A549 treated with Hydrocortisone at 1 μM for 4 hours (cell line): Measurements from ENCODE around the gene SELENOW. TPM values are rescaled to one million over a fixed set of nuclear protein-coding genes. Genes with fewer than 3 reads are reported as not detected.

Experiments used
- total RNA-seq: library from RNA; stranded (reverse); fragments of 200-300 nt; extraction: Qiagen RNA extraction; gene quantifications from 5 replicates; pipeline ENCODE4 v1.2.3, GENCODE V29; 2022

The SELENOW gene
- 96.6 to 176 TPM (median 155 TPM) in 5 replicates for total RNA-seq

DNA sequence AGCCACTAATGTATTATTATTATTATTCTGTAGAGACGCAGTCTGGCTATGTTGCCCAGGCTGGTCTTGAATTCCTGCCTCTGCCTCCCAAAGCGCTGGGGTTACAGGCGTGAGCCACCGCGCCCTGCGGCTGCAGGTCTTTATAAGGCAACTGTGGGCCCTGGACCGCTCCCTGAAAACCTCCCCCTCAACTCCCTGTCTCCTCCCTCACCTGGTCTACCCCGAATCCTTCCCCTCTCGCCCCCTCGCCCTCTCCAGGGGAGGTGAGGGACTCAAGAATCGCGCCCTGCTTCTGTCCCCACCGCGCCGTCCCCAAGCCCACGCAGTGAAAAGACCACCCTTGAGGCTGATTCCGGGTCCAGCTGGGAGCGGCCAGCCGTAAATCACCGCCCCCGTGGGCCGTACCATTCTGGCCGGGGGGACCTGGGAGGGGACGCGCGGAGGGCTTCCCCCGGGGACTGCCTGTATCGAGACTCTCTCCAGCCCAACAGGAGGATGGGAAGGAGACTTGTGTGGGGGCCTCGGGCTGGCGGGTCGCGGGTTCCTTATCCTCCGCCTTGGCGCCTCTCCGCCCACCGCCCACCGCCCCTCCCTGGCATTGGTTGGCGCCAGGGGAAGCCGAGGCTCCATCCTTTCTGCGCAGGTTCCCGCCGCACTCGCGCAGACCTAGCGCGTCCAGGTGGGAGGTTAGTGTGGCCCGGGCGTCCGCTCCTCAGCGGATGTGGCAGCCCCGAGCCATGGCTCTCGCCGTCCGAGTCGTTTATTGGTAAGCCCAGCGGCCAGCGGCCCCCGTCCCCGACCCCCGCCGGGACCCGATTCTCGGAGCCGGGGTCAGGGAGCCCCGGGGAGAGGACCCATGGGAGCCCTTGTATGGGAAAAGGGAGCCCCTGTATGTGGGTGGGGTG is at the start of gene SELENOW:
SELENOW (plus strand) TSS at position 655 of the 905 bp plus-strand sequence; CDS start at position 738, 83 bp downstream.

DNA sequence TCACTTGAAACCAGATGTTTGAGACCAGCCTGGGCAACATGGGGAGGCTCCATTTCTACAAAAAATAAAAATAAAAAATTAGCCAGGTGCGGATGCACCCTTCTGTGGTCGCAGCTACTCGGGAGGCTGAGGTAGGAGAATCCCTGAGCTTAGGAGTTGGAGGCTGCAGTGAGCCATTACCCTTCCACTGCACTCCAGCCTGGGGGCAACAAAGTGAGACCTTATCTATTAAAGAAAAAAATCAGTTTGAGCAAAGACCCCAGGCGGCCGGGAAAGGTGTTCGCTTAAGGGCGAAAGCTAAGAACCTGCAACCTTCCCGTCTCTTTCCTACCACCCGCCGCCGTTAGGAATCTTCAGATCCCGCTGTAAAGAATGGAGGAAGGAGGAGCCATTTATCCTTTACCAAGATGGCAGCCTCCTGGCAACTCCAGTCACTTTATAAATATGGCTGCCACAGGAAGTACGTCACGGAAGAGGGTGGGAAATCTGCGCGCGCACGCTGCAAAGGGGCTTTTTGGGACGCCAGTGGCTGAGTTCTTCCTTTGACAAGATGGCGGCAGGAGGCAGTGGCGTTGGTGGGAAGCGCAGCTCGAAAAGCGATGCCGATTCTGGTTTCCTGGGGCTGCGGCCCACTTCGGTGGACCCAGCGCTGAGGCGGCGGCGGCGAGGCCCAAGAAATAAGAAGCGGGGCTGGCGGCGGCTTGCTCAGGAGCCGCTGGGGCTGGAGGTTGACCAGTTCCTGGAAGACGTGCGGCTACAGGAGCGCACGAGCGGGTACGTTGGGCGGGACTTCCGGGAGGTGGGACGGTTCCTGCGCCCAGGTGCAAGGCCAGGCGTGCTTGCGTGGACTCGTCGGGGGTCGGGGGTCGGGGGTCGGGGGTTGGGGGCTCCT is 33.2 kb upstream of the SELENOW start, which contains the start of gene NOP53:
NOP53 (plus strand) TSS at position 537 of the 892 bp plus-strand sequence; CDS start at position 551, 14 bp downstream.

DNA sequence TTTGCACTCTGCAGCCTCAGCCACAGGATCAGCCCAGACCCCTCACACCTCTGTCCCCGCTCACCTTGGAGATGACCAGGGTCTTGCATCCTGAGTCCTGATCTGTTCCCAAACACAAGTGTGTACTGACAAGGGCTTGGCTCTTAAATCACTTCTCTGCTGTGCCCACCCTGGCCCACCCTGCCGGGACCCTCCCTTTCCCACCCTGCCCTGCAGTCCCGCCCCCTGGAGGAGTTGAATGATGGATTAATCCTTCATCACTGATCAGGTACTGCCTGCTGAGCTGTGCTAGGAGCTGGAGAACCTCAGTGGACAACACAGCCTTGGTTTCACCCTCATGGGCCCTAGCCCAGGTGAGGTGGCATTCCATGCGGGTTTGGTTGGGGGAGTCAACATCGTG is 25.9 kb downstream of the SELENOW start, which contains the start of gene TPRX1:
TPRX1 (minus strand) TSS at position 101 of the 400 bp plus-strand sequence; CDS start at position 89, 12 bp downstream.

DNA sequence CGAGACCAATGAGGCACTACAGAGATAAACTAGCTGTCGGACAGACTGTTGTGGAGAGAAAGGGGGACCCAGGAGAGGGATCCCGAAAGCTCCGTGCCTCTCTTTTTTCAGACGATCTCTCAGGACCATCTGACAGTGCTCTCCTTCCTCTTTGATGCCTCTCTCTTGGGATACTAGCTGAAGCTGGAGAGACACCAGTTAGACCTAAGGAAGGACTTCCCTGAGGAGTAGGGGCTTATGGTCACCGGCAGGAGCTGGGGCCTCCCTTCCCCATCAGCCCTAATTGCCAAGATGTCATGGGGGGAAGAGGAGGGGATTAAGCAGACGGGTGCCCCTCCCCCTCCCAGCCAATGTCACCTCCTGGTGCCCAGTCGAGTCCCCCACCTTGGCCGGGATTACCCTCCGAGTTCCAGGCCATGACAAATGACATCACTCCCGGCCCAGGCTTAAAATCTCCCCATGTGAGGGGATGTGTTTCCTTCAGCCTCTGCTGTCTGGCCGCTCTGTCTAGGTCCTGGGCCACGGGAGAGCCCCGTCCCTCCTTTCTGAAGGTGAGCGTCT is 43.0 kb downstream of the SELENOW start, which contains the start of gene CRX:
CRX (plus strand) TSS at position 478 of the 561 bp plus-strand sequence. CDS start 12,507 bp downstream, outside the sequence.

Other genes with a start within 250 kb of the SELENOW start
- gene ZNF541, start 205.6 kb upstream of the SELENOW start, total RNA-seq: not detected in 5 replicates
- 13.3 to 18.9 TPM (median 15.0 TPM) in 5 replicates for gene BICRA, start 169.6 kb upstream of the SELENOW start, total RNA-seq
- gene EHD2, start 65.3 kb upstream of the SELENOW start, total RNA-seq: 132 to 155 TPM (median 146 TPM) in 5 replicates
- gene NOP53, start 33.2 kb upstream of the SELENOW start, total RNA-seq: 227 to 307 TPM (median 238 TPM) in 5 replicates
- gene TPRX1, start 25.8 kb downstream of the SELENOW start, total RNA-seq: not detected in 5 replicates
- not detected in 5 replicates for gene CRX, start 43.2 kb downstream of the SELENOW start, total RNA-seq
- not detected in 5 replicates for gene TPRX2, start 80.5 kb downstream of the SELENOW start, total RNA-seq
- 0.06 TPM in 1 of 5 replicates, not detected in the others for gene SULT2A1, start 107.6 kb downstream of the SELENOW start, total RNA-seq
- not detected in 5 replicates for gene BSPH1, start 213.5 kb downstream of the SELENOW start, total RNA-seq
- gene ELSPBP1, start 215.9 kb downstream of the SELENOW start, total RNA-seq: not detected in 5 replicates